HEK293 (cell line): ENCODE data around the gene QPCT.

Experiments used
- CTCF ChIP-seq: fragments of 450-650 bp; formaldehyde crosslinking; IDR thresholded peaks from 2 replicates; pipeline ENCODE4 v1.5.1; 2016; ENCODE audit warnings: missing biosample characterization, missing genetic modification characterization
- GLIS1 ChIP-seq: fragments of 450-650 bp; formaldehyde crosslinking; IDR thresholded peaks from 2 replicates; pipeline ENCODE4 v1.5.1; 2016; ENCODE audit warnings: missing biosample characterization, missing genetic modification characterization
- MYNN ChIP-seq: fragments of 450-650 bp; formaldehyde crosslinking; IDR thresholded peaks from 2 replicates; pipeline ENCODE4 v1.5.1; 2016; ENCODE audit warnings: missing biosample characterization, missing genetic modification characterization, borderline replicate concordance
- REPIN1 ChIP-seq: fragments of 450-650 bp; formaldehyde crosslinking; IDR thresholded peaks from 2 replicates; pipeline ENCODE4 v1.5.1; 2017; ENCODE audit warnings: missing biosample characterization, missing genetic modification characterization, low read depth
- REST ChIP-seq: fragments of 450-650 bp; formaldehyde crosslinking; IDR thresholded peaks from 2 replicates; pipeline ENCODE4 v1.5.1; 2016; ENCODE audit warnings: missing biosample characterization, missing genetic modification characterization
- ZNF18 ChIP-seq: fragments of 450-650 bp; formaldehyde crosslinking; IDR thresholded peaks from 2 replicates; pipeline ENCODE4 v1.5.1; 2016; ENCODE audit warnings: missing biosample characterization, missing genetic modification characterization
- ZNF274 ChIP-seq, 2 experiments: fragments of 200-500 bp in 1 of 2; fragments of 450-650 bp in 1 of 2; sonication (Bioruptor generic) in 1 of 2; formaldehyde crosslinking in 1 of 2; IDR thresholded peaks; 2 replicates each; pipeline versions ENCODE4 v1.5.1 to v1.6.1; 2014 to 2016; ENCODE audit warnings: borderline replicate concordance in 1 of 2, inconsistent platforms in 1 of 2, low read length in 1 of 2, missing biosample characterization in 1 of 2, missing genetic modification characterization in 1 of 2

- TF ChIP-seq CTCF, result no peak
- no peak for TF ChIP-seq ZNF18
- no peak for TF ChIP-seq REPIN1
- TF ChIP-seq GLIS1 (tag by site-specific recombination), result no peak
- TF ChIP-seq ZNF274 (IDR thresholded peaks at IDR 0.05; ENCODE audit: low read length), result no peak
- no peak for TF ChIP-seq ZNF274 (tag by site-specific recombination; IDR thresholded peaks at IDR 0.05; ENCODE audit: borderline replicate concordance)
- no peak for TF ChIP-seq MYNN (tag by site-specific recombination)
- no peak for TF ChIP-seq REST (tag by site-specific recombination)
Measured at GRCh38 chr2:37379881-37380296, 35.5 kb downstream of the QPCT start.
